ENCODE results near the gene SMARCA4.

GRCh38 chr19:10965398-10965797, 4.6 kb downstream of the SMARCA4 start:
- TF ChIP-seq POLR2A (IDR thresholded peaks at IDR 0.05; ENCODE audit: low read length): no peak
- TF ChIP-seq GATA1 (IDR thresholded peaks at IDR 0.05; ENCODE audit: low read depth, low read length): no peak
